ENCODE results near the gene NUCB1. TPM values are rescaled to one million over a fixed set of nuclear protein-coding genes. Genes with fewer than 3 reads are reported as not detected.
"Not testable (repeated sequence)": the region's sequence is repeated elsewhere in the genome, so short reads cannot be mapped to it uniquely, and the experiment has no call there.

NUCB1 gene
- total RNA-seq, 1 donor from 2014 or later: 250 TPM

DNA sequence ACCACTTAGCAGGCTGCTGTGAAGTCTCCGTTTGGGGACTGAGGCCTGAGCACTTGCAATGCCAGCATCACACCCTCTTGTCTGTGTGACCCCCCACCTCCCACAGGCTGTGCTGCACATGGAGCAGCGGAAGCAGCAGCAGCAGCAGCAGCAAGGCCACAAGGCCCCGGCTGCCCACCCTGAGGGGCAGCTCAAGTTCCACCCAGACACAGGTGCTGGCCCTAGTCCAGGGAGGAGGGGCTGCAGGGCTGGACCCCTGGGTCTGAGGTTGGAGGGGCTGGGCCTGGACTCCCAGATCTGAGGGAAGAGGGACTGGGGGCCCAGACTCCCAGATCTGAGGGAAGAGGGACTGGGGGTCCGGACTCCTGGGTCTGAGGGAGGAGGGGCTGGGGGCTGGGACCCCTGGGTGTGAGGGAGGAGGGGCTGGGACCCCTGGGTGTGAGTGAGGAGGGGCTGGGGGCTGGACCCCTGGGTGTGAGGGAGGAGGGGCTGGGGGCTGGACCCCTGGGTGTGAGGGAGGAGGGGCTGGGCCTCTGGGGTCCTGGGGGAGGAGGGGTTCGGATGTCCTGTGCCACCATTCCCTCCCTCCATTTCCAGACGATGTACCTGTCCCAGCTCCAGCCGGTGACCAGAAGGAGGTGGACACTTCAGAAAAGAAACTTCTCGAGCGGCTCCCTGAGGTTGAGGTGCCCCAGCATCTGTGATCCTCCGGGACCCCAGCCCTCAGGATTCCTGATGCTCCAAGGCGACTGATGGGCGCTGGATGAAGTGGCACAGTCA, 21.8 kb downstream of the NUCB1 start:
- TF ChIP-seq, protein P1, sequence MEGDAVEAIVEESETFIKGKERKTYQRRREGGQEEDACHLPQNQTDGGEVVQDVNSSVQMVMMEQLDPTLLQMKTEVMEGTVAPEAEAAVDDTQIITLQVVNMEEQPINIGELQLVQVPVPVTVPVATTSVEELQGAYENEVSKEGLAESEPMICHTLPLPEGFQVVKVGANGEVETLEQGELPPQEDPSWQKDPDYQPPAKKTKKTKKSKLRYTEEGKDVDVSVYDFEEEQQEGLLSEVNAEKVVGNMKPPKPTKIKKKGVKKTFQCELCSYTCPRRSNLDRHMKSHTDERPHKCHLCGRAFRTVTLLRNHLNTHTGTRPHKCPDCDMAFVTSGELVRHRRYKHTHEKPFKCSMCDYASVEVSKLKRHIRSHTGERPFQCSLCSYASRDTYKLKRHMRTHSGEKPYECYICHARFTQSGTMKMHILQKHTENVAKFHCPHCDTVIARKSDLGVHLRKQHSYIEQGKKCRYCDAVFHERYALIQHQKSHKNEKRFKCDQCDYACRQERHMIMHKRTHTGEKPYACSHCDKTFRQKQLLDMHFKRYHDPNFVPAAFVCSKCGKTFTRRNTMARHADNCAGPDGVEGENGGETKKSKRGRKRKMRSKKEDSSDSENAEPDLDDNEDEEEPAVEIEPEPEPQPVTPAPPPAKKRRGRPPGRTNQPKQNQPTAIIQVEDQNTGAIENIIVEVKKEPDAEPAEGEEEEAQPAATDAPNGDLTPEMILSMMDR (conservative IDR thresholded peaks at IDR 0.05; ENCODE audit: low read depth, low read length): no peak
- no peak for DNase-seq (ENCODE audit: low read depth)
- no peak overlapping the region for H3K4me3 ChIP-seq (ENCODE audit: low read depth, low read length)

DNA sequence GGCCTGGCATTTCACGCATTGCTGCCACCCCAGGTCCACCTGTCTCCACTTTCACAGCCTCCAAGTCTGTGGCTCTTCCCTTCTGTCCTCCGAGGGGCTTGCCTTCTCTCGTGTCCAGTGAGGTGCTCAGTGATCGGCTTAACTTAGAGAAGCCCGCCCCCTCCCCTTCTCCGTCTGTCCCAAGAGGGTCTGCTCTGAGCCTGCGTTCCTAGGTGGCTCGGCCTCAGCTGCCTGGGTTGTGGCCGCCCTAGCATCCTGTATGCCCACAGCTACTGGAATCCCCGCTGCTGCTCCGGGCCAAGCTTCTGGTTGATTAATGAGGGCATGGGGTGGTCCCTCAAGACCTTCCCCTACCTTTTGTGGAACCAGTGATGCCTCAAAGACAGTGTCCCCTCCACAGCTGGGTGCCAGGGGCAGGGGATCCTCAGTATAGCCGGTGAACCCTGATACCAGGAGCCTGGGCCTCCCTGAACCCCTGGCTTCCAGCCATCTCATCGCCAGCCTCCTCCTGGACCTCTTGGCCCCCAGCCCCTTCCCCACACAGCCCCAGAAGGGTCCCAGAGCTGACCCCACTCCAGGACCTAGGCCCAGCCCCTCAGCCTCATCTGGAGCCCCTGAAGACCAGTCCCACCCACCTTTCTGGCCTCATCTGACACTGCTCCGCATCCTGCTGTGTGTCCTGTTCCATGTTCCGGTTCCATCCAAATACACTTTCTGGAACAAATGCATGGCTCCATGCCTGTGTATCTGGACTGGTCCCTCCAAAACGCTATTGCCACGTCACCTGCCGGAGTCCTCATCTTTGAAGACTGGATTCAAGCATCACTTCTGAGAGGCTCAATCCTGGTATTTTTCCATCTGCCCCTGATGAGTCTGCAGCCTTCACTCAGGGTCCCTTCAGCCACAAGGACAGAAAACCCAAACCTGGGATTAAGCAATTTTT, 22.7 kb downstream of the NUCB1 start:
- DNase-seq (ENCODE audit: low read depth): no peak

DNA sequence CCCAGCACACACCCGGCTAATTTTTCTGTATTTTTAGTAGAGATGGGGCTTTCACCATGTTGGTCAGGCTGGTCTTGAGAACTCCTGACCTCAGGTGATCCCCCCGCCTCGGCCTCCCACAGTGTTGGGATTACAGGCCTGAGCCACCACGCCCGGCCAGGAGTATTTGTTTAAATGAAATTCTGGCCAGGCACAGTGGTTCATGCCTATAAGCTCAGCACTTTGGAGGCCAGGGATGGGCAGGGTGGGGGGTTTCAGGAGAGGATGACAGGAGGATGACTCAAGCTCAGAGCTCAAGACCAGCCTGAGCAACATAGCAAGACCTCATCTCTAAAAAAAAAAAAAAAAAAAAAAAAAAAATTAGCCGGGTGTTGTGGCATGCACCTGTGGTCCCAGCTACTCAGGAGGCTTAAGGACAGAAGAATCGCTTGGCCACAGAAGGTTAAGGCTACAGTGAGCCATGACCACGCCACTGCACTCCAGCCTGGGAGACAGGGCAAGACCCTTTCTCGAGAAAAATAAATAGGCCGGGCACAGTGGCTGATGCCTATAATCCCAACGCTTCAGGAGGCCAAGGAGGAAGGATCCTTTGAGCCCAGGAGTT, 25.2 kb downstream of the NUCB1 start:
- H3K4me3 ChIP-seq (ENCODE audit: low read depth, low read length): no peak overlapping the region
- peak; percentile 33 for DNase-seq (ENCODE audit: low read depth)
- TF ChIP-seq, protein P1 (conservative IDR thresholded peaks at IDR 0.05; ENCODE audit: low read depth, low read length): no peak

More for the DNA sequence above, 22.7 kb downstream of the NUCB1 start:
- TF ChIP-seq, protein P1 (conservative IDR thresholded peaks at IDR 0.05; ENCODE audit: low read depth, low read length): no peak
- no peak overlapping the region for H3K4me3 ChIP-seq (ENCODE audit: low read depth, low read length)

DNA sequence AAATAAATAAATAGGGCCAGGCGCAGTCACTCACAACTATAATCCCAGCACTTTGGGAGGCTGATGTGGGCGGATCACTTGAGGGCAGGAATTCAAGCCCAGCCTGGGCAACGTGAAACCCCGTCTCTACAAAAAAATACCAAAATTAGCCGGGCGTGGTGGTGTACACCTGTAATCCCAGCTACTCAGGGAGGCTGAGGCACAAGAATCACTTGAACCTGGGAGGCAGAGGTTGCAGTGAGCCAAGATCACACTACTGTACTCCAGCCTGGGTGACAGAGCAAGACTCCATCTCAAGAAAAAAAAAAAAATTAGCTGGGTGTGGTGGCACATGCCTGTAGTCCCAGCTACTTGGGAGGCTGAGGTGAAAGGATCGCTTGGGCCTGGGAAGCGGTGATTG, 25.8 kb downstream of the NUCB1 start:
- H3K4me3 ChIP-seq (ENCODE audit: low read depth, low read length); DNase-seq (ENCODE audit: low read depth): not testable (repeated sequence)

DNA sequence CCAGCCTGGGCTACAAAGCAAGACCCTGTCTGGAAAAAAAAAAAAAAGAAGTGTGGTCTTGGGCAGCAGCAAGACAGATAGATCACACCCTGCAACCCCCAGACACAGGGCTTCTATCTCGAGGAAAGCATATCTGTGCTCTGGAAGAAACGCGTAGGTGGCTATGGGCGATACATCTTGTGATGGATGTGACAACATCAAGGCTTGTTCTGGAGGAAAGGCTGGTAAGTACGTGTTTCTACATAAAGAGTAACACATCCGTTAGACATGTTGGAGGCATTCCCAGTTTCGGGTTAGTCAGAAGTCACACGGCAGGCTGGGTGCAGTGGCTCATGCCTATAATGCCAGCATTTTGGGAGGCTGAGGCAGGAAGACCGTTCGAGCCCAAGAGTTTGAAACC, 26.8 kb downstream of the NUCB1 start:
- TF ChIP-seq, protein P1 (conservative IDR thresholded peaks at IDR 0.05; ENCODE audit: low read depth, low read length): no peak
- DNase-seq (ENCODE audit: low read depth): peak; percentile 87
- no peak overlapping the region for H3K4me3 ChIP-seq (ENCODE audit: low read depth, low read length)

DNA sequence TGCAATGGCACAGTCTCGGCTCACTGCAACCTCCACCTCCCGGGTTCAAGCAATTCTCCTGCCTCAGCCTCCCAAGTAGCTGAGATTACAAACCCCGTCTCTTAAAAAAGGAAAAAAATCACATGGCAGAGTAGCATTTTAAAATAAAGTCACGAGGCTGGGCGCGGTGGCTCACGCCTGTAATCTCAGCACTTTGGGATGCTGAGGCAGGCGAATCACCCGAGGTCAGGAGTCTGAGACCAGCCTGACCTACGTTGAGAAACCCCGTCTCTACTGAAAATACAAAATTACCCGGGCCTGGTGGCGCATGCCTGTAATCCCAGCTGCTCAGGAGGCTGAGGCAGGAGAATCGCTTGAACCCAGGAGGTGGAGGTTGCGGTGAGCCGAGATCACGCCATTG, 27.6 kb downstream of the NUCB1 start:
- DNase-seq (ENCODE audit: low read depth); H3K4me3 ChIP-seq (ENCODE audit: low read depth, low read length): not testable (repeated sequence)

DNA sequence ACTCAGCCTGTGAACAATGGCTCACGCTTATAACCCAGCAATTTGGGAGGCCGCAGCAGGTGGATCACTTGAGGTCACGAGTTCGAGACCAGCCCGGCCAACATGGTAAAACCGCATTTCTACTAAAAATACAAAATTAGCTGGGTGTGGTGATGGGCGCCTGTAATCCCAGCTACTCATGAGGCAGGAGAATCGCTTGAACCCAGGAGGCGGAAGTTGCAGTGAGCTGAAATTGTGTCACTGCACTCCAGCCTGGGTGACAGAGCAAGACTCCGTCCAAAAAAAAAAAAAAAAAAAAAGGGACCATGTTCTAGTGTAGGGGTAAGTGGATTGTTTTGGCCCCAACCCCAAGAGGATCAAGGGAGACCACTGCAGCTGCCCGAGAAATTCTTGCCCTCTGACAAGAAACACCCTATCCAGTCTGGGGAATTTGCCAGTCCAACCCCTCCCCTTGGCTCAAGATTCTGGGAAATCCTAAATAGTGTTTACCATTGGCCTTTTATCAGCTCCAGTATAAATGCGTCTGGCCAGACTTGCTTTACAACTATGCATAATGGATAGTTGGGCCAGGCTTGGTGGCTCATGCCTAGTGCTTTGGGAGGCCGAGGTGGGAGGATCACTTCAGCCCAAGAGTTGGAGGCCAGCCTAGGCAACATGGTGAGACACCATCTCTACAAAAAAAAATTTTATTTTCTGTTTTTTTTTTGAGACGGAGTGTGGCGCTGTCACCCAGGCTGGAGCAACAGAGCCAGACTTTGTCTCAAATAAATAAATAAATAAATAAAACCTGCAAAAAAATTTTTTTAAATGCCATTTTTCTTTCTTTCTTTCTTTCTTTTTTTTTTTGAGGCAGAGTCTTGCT, 28.3 kb downstream of the NUCB1 start:
- no peak overlapping the region for H3K4me3 ChIP-seq (ENCODE audit: low read depth, low read length)
- DNase-seq (ENCODE audit: low read depth): no peak
- TF ChIP-seq, protein P1 (conservative IDR thresholded peaks at IDR 0.05; ENCODE audit: low read depth, low read length): no peak

Measured in epithelial cell of proximal tubule (primary cell).